H1 (cell line): Measurements from ENCODE around the gene FAM209B.

Experiments used
- CEBPB ChIP-seq: IDR thresholded peaks from 2 replicates; pipeline ENCODE4 v1.6.1; 2012; ENCODE audit warnings: low read depth, low read length
- EZH2 ChIP-seq: fragments of 200-600 bp; sonication (generic); IDR thresholded peaks from 2 replicates; pipeline ENCODE4 v1.7.1; 2012; ENCODE audit warnings: low read depth, mild to moderate bottlenecking, moderate library complexity, low read length, inconsistent platforms; ENCODE audit not compliant: severe bottlenecking
- MAX ChIP-seq: IDR thresholded peaks from 2 replicates; pipeline ENCODE4 v1.6.1; 2012; ENCODE audit warnings: inconsistent platforms
- PHF8 ChIP-seq: fragments of 200-600 bp; sonication (generic); conservative IDR thresholded peaks from 2 replicates; pipeline ENCODE4 v1.7.1; 2012; ENCODE audit warnings: low read depth, mild to moderate bottlenecking, inconsistent platforms, low read length, moderate library complexity
- POLR2AphosphoS5 ChIP-seq: IDR thresholded peaks from 2 replicates; pipeline ENCODE4 v1.6.1; 2011; ENCODE audit warnings: low read depth, low read length
- RFX5 ChIP-seq: IDR thresholded peaks from 2 replicates; pipeline ENCODE4 v1.6.1; 2011; ENCODE audit warnings: low read depth, low read length, improper control_type of control experiment, borderline replicate concordance
- SIRT6 ChIP-seq: IDR thresholded peaks from one replicate; pipeline ENCODE4 v1.7.1; 2012; ENCODE audit warnings: low read length, inconsistent platforms
- SIX5 ChIP-seq: IDR thresholded peaks from 2 replicates; pipeline ENCODE4 v1.6.1; 2011; ENCODE audit warnings: mild to moderate bottlenecking, low read depth, low read length
- SP2 ChIP-seq: IDR thresholded peaks from 2 replicates; pipeline ENCODE4 v1.6.1; 2012; ENCODE audit warnings: mild to moderate bottlenecking, low read length, inconsistent platforms
- USF2 ChIP-seq: IDR thresholded peaks from 2 replicates; pipeline ENCODE4 v1.6.1; 2011; ENCODE audit warnings: low read length, improper control_type of control experiment

- no peak for TF ChIP-seq PHF8
- no peak for TF ChIP-seq SP2
- TF ChIP-seq USF2: no peak
- no peak for TF ChIP-seq EZH2
- no peak for TF ChIP-seq POLR2AphosphoS5
- TF ChIP-seq SIRT6: no peak
- no peak for TF ChIP-seq MAX
- TF ChIP-seq RFX5: no peak
- no peak for TF ChIP-seq SIX5
- no peak for TF ChIP-seq CEBPB
Observed at GRCh38 chr20:56511926-56512325, 21.1 kb upstream of the FAM209B start.
